Measurements from ENCODE around the gene TCERG1L.

DNA sequence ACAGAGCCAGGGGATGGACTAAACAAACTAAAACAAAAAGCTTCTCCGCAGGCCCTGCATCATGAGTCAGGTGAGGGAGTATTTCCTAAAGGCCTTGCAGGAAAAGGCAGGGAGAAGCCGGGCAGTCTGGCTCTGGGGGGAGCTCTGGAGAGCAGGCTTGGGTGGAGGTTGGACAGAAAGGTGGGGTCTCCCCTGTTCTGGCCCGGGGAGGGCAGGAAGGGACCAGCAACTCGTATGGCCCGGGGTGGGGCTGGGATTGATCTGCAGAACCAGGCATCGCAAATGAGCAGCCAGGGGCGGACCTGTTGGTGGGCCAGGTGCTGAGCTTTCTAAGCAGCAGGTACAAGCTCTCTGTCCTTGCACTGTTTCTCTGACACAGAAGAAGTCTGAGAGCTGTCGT is 235.2 kb downstream of the TCERG1L start:
- TF ChIP-seq, protein P1, sequence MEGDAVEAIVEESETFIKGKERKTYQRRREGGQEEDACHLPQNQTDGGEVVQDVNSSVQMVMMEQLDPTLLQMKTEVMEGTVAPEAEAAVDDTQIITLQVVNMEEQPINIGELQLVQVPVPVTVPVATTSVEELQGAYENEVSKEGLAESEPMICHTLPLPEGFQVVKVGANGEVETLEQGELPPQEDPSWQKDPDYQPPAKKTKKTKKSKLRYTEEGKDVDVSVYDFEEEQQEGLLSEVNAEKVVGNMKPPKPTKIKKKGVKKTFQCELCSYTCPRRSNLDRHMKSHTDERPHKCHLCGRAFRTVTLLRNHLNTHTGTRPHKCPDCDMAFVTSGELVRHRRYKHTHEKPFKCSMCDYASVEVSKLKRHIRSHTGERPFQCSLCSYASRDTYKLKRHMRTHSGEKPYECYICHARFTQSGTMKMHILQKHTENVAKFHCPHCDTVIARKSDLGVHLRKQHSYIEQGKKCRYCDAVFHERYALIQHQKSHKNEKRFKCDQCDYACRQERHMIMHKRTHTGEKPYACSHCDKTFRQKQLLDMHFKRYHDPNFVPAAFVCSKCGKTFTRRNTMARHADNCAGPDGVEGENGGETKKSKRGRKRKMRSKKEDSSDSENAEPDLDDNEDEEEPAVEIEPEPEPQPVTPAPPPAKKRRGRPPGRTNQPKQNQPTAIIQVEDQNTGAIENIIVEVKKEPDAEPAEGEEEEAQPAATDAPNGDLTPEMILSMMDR (IDR thresholded peaks at IDR 0.05) = no peak
- no peak for TF ChIP-seq POLR2AphosphoS5 (IDR thresholded peaks at IDR 0.05; ENCODE audit: low read depth, low read length)
- TF ChIP-seq, protein P2, sequence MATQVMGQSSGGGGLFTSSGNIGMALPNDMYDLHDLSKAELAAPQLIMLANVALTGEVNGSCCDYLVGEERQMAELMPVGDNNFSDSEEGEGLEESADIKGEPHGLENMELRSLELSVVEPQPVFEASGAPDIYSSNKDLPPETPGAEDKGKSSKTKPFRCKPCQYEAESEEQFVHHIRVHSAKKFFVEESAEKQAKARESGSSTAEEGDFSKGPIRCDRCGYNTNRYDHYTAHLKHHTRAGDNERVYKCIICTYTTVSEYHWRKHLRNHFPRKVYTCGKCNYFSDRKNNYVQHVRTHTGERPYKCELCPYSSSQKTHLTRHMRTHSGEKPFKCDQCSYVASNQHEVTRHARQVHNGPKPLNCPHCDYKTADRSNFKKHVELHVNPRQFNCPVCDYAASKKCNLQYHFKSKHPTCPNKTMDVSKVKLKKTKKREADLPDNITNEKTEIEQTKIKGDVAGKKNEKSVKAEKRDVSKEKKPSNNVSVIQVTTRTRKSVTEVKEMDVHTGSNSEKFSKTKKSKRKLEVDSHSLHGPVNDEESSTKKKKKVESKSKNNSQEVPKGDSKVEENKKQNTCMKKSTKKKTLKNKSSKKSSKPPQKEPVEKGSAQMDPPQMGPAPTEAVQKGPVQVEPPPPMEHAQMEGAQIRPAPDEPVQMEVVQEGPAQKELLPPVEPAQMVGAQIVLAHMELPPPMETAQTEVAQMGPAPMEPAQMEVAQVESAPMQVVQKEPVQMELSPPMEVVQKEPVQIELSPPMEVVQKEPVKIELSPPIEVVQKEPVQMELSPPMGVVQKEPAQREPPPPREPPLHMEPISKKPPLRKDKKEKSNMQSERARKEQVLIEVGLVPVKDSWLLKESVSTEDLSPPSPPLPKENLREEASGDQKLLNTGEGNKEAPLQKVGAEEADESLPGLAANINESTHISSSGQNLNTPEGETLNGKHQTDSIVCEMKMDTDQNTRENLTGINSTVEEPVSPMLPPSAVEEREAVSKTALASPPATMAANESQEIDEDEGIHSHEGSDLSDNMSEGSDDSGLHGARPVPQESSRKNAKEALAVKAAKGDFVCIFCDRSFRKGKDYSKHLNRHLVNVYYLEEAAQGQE (IDR thresholded peaks at IDR 0.05; ENCODE audit: insufficient read depth in 1 of 2, low read depth in 2 of 2, low read length in 1 of 2) = no peak
- no peak for TF ChIP-seq TCF7L2 (IDR thresholded peaks at IDR 0.05; ENCODE audit: low read depth, low read length)
- TF ChIP-seq SIN3A (IDR thresholded peaks at IDR 0.05; ENCODE audit: borderline replicate concordance, insufficient read depth, low read depth, low read length) = no peak

Measured in Panc1 (cell line).